ENCODE data around the gene ARHGAP45.
"Not testable (repeated sequence)": the region's sequence is repeated elsewhere in the genome, so short reads cannot be mapped to it uniquely, and the experiment has no call there.

Gene ARHGAP45

GRCh38 chr19:1115646-1116420 is 48.9 kb downstream of the ARHGAP45 start:
- DNase-seq (ENCODE audit: low spot score) = no peak

GRCh38 chr19:1116726-1117581 is 50.0 kb downstream of the ARHGAP45 start:
- DNase-seq (ENCODE audit: low spot score) = no peak

- DNase-seq (ENCODE audit: low spot score) = no peak
Observed at GRCh38 chr19:1117654-1118053, 50.7 kb downstream of the ARHGAP45 start.

GRCh38 chr19:1118999-1119398 is 52.0 kb downstream of the ARHGAP45 start:
- no peak for DNase-seq (ENCODE audit: low spot score)

- no peak for DNase-seq (ENCODE audit: low spot score)
Observed at GRCh38 chr19:1119475-1120217, 52.7 kb downstream of the ARHGAP45 start.

GRCh38 chr19:1121395-1121794 is 54.4 kb downstream of the ARHGAP45 start:
- DNase-seq (ENCODE audit: low spot score) = no peak

- no peak for DNase-seq (ENCODE audit: low spot score)
Observed at GRCh38 chr19:1122021-1122971, 55.3 kb downstream of the ARHGAP45 start.

- DNase-seq (ENCODE audit: low spot score) = peak; percentile 64
Observed at GRCh38 chr19:1122972-1123363, 56.0 kb downstream of the ARHGAP45 start.

GRCh38 chr19:1123381-1123780 is 56.4 kb downstream of the ARHGAP45 start:
- no peak for DNase-seq (ENCODE audit: low spot score)

GRCh38 chr19:1123885-1124677 is 57.1 kb downstream of the ARHGAP45 start:
- no peak for DNase-seq (ENCODE audit: low spot score)

- DNase-seq (ENCODE audit: low spot score) = no peak
Observed at GRCh38 chr19:1125601-1126467, 58.9 kb downstream of the ARHGAP45 start.

- DNase-seq (ENCODE audit: low spot score) = no peak
Observed at GRCh38 chr19:1126984-1127760, 60.2 kb downstream of the ARHGAP45 start.

- DNase-seq (ENCODE audit: low spot score) = no peak
Observed at GRCh38 chr19:1128106-1128505, 61.1 kb downstream of the ARHGAP45 start.

- DNase-seq (ENCODE audit: low spot score) = not testable (repeated sequence)
Observed at GRCh38 chr19:1129084-1129483, 62.1 kb downstream of the ARHGAP45 start.

- DNase-seq (ENCODE audit: low spot score) = no peak
Observed at GRCh38 chr19:1129535-1129934, 62.6 kb downstream of the ARHGAP45 start.

GRCh38 chr19:1130771-1131717 is 64.1 kb downstream of the ARHGAP45 start:
- DNase-seq (ENCODE audit: low spot score) = no peak

- no peak for DNase-seq (ENCODE audit: low spot score)
Observed at GRCh38 chr19:1131718-1132551, 65.0 kb downstream of the ARHGAP45 start.

Measured in D341Med (cell line).